Spleen (tissue), 7 donors: ENCODE data around the gene MAP3K14.

Source experiments
- POLR2A ChIP-seq, 3 donors: fragments of 450-650 bp; IDR thresholded peaks; one replicate each; pipeline ENCODE4 v1.5.1; 2017; ENCODE audit warnings: antibody characterized with exemption in 3 of 3, mild to moderate bottlenecking in 1 of 3
- TF ChIP-seq, protein P1 (sequence below), 11 experiments: fragments of 200-600 bp in 7 of 11; fragments of 450-650 bp in 4 of 11; sonication (generic) in 4 of 11; IDR thresholded peaks in 8 of 11; conservative IDR thresholded peaks in 3 of 11; 1 replicate in 7 of 11; 2 replicates in 4 of 11; pipeline versions ENCODE4 v1.4.0 to v1.8.0; 2016 to 2021; ENCODE audit warnings: antibody characterized with exemption in 11 of 11, inconsistent platforms in 4 of 11, mild to moderate bottlenecking in 1 of 11
- donor health status: DM: no; HTN: no; CAD: no; lungs with moderate emphysema.
- donor health status: DM: no; HTN: no; CAD: no.
- donor health status: DM: no; HTN: no; CAD: no.

DNA sequence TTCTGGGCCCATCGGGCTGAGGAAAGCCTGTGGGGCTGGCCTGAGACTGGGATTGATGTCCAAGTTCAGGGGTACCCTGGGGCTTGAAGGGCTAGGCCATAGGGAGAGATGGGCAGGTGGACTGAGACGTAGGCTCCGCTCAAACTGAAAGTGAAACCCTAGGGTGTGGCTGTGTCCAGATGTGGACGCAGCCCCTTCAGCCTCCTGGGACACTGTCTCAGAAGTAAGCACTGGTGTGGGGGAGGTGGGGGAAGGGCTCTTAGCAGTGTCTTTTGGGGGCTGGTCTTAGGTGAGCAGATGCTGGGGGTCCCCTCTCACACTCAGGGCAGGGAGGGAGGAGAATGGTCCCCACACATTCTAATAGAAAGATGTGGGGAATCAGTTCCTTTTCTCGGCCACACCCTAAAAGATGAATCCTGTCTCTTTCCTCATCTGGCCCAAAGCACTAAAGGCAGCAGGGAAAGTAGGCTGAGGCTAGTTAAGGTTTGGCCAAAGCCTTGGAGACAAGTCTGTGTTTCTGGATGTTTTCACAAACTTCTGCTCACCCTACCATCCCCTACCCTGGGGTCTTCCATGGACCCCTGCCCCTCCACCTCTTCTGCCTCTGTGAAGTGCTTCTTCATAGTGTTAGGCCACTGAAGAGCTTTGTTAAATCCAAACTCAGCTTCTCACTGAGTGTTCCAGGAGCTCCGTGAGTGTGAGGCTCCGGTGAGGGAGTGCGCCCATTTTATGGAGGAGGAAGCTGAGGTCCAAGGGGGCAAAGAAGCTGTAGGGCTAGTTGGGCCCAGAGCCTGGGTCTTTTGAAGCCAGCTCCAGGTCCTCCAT is 89.5 kb downstream of the MAP3K14 start:
- TF ChIP-seq, protein P1, sequence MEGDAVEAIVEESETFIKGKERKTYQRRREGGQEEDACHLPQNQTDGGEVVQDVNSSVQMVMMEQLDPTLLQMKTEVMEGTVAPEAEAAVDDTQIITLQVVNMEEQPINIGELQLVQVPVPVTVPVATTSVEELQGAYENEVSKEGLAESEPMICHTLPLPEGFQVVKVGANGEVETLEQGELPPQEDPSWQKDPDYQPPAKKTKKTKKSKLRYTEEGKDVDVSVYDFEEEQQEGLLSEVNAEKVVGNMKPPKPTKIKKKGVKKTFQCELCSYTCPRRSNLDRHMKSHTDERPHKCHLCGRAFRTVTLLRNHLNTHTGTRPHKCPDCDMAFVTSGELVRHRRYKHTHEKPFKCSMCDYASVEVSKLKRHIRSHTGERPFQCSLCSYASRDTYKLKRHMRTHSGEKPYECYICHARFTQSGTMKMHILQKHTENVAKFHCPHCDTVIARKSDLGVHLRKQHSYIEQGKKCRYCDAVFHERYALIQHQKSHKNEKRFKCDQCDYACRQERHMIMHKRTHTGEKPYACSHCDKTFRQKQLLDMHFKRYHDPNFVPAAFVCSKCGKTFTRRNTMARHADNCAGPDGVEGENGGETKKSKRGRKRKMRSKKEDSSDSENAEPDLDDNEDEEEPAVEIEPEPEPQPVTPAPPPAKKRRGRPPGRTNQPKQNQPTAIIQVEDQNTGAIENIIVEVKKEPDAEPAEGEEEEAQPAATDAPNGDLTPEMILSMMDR (IDR thresholded peaks at IDR 0.05 in 8 of 11, conservative IDR thresholded peaks at IDR 0.05 in 3 of 11): no peak
- no peak for TF ChIP-seq POLR2A (IDR thresholded peaks at IDR 0.05)
